HG03558 (cell line): Measurements from ENCODE around the gene CYGB.
"Not testable (repeated sequence)": the region's sequence is repeated elsewhere in the genome, so short reads cannot be mapped to it uniquely, and the experiment has no call there.

Source experiments
- ATAC-seq: cut with Tn5 transposase; IDR thresholded peaks from one replicate; pipeline ENCODE4 v1.9.1; 2021; ENCODE audit warnings: moderate number of reproducible peaks; ENCODE audit not compliant: unreplicated experiment; ENCODE audit errors: extremely low read depth

The CYGB gene

GRCh38 chr17:76568811-76569221 is 31.3 kb upstream of the CYGB start:
- ATAC-seq = no peak

GRCh38 chr17:76567634-76568432 is 30.3 kb upstream of the CYGB start:
- no peak for ATAC-seq

- no peak for ATAC-seq
Measured at GRCh38 chr17:76566988-76567431, 29.5 kb upstream of the CYGB start.

GRCh38 chr17:76566613-76566943 is 29.1 kb upstream of the CYGB start:
- ATAC-seq = no peak

GRCh38 chr17:76565728-76566612 is 28.5 kb upstream of the CYGB start:
- no peak for ATAC-seq

DNA sequence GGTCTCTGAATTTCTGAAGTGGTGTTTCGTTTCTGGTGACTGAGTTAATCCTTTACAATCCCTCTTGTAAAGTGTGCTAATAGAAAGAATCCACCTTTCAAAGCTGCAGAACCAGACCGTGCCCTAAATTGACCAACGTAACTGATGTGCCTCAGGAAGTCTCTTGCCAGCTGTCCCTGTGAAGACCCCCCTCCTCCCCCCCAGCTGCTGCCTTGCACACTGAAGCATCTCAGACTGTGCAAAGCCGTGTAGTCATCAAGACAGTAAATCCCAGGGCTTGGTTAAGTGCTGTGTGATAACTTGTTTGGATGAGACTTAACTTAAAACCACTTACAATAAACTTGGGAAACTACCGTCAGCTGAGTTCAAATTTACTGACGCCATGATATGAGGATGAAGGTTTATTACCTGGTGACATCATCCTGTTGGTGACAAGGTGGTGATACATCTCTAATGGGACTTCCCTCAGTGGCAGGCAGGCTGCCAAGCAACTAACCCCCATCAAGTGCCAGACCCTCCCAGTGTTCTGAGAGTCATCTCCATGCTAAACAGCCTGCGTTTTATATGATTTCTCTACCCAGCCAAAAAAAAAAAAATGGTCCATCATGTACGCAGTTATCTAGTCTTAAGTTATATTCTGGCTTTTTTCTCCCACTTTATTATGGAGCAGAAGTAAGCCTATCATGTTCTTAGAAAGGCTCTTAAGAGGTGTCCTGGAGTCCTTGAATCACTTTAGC is 27.6 kb upstream of the CYGB start:
- ATAC-seq = not testable (repeated sequence)

DNA sequence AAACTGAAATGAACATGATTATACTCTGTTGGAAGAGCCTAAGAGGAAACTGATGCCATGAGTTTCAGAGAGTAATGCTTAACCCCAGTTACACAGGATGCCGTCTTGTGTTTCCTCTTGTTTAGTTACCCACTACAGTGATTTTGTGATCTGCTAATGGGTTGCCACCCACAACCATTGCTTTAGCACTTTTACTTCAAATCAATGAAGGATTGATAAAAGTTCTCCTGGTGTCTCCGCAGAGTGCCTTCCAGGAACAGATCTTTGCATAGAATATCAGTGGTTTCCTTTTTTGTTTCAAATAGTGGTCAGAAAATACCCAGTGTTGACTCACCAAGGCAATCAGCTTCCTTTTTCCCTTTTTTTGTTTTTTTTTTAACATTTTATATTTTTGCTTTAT is 25.9 kb upstream of the CYGB start:
- ATAC-seq = not testable (repeated sequence)

DNA sequence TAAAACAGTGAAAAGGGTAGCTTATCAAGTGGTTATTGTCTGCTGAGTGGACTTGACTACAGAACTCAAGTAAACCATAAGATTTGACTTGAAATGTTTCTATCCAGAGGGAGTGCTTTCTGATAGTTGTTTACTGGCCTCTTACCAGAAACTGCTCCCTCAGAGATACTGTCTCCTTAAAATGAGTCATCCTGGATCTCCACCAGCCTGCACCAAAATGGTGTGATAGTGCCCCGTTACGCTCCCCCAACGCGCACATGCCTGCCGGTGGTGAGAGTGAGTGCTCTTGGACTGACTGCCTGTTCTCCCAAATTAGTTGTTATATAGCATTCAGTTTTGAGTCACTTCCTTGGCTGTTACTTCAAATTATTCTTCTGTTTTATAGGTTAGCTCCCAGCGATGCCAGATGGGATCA is 25.2 kb upstream of the CYGB start:
- ATAC-seq = no peak

DNA sequence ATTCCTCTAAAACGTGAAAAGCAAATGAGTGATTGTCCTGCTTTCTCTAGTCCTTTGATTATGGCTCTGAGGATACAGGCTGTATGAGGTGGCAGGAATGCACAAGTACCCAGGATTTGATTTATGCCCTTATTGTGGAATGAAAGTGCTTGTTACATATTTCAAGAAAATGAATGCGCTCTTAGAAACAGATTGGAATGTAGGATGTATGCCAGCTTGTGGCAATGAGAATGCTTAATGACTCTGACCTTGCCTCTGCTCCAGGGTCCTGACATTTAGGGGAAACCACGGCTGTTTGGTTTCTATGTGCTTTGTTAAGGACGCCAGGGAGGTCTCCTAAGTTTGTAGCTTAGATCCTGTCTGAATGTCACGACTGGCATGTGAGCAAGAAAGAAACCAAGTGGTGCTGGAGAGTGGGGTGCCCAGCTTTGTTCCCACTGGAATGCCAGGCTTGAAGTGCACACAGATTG is 24.3 kb upstream of the CYGB start:
- no peak for ATAC-seq

- ATAC-seq = no peak
Measured at GRCh38 chr17:76561332-76561731, 23.8 kb upstream of the CYGB start.

GRCh38 chr17:76560877-76561221 is 23.3 kb upstream of the CYGB start:
- no peak for ATAC-seq

- ATAC-seq = no peak
Measured at GRCh38 chr17:76560036-76560876, 22.7 kb upstream of the CYGB start.

DNA sequence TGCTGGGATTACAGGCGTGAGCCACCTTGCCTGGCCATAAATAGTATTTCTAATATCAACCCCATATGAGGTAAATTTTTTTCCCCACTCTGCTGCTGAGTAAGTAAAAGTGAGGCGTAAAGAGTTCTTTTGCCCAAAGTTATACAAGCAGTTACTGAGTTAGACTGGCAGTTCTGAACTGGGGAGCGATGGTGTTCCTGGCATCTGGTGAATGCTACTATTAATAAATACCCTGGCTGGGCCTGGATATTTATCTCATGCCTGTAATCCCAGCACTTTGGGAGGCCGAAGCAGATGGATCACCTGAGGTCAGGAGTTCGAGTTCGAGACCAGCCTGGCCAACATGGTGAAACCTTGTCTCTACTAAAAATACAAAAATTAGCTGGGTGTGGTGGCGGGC is 22.0 kb upstream of the CYGB start:
- ATAC-seq = not testable (repeated sequence)

DNA sequence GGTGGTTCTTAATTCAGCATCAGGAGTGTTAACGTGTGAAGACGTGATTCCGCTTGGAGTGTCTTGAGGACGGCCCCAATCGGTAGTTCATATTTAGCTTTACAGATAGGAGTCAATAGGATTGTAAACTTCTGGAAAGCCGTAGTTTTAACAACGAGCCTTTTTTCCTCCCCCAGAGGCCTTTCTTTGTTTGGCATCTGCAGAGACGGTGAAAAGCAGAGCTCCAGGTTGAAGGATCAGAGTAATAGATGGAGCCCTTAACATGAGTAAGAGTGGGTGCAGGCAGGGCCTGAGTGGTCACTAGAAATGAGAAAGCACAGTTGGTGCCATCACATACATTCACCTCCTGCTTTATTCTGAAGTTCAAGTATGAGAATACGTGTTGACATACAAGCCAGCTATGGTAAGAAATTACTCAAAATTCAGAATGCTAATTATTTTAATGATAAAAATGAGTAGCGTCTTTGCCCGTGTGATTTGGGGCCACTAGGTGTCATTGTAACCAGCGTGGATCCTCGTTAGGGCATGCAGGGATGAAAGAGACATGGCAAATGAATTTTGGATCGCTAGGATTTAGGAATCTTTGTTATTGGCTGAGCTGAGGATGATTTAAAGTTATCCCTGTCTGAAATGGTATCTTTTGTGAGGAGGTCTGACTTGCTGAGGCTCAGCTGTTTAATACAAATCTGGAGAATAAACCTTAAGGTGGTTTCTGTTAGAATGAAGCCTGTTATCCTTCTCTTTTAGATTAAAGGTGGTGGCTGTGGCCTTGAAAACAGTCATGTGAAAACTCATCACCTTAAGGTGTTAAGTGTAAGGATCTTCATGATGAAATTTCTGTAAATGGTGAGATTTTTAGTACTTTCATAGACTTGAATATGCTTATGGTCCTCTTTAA is 20.9 kb upstream of the CYGB start:
- no peak for ATAC-seq

DNA sequence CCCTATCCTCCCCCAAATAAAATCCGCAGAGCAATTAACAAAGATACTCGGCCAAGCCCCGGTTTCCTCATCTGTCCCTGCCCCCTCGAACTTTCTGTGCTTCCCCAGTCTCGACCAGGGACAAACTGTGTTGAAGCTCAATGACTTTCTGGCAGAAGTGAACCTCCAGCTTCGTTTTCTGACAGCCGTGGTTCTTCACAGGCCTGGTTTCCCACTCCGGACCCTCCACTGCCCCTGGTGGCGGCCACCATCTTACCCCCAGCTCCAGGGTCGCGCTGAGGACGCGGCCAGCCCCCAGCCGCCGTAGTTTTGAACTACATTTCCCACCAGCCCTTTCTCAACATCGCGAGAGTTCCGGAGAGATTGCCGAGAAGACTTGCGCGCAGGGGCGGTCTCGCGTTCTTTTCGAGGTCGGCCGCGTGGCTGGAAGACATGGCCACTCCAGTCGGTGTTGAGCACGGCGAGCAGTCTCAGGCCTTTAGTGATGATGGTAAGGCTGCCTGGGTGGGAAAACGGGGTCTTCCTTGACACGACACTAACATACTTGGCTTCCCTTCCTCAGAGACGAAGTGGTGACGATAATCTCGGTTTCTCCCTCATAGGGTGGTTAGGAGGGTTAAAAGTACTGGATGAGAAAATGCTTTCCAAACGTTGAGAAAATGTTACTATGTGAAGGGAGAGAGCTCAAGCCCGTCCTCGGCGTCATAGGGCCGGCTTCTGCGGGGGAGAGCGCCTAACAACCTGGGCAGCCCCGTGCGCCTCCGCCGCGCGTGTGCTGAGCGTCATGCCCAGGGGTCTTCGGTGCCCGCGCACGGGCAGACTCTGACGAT is 20.1 kb upstream of the CYGB start:
- peak; percentile 65 for ATAC-seq

- no peak for ATAC-seq
Measured at GRCh38 chr17:76556765-76557367, 19.4 kb upstream of the CYGB start.

- no peak for ATAC-seq
Measured at GRCh38 chr17:76554131-76554530, 16.6 kb upstream of the CYGB start.
